ENCODE results near the gene ZNF655. TPM values are rescaled to one million over a fixed set of nuclear protein-coding genes. Genes with fewer than 3 reads are reported as not detected.

The ZNF655 gene
- total and polyA plus RNA-seq, 4 donors, result 41.3 to 138 (median 61.2) TPM

- peaks cover 0 to 8% (median 6%) of the 10 kb centered on the region in 5 donors for H3K4me1 ChIP-seq (ENCODE audit: control insufficient read depth in 5 of 5, insufficient read depth in 5 of 5, low read length in 5 of 5)
- no peak for DNase-seq
- no peak for TF ChIP-seq CTCF (IDR thresholded peaks at IDR 0.05; ENCODE audit: control extremely low read depth, extremely low read depth)
- no peaks in the 10 kb centered on the region for H3K27me3 ChIP-seq (ENCODE audit: control insufficient read depth in 3 of 3, insufficient read depth in 3 of 3, low read length in 2 of 3)
- no peak overlapping the region for H3K9ac ChIP-seq (ENCODE audit: insufficient read depth in 1 of 2, low read length in 2 of 2)
- 94 to 95% methylated on average over 18 of the region's 18 CpGs for WGBS, 2 donors
- H3K36me3 ChIP-seq (ENCODE audit: control insufficient read depth in 4 of 4, insufficient read depth in 4 of 4, low read length in 4 of 4), result peaks cover 31 to 51% (median 39%) of the 10 kb centered on the region in 4 donors
- no peaks in the 10 kb centered on the region for H3K9me3 ChIP-seq (ENCODE audit: control insufficient read depth in 4 of 4, insufficient read depth in 3 of 4, low read length in 3 of 4)
- H3K27ac ChIP-seq (ENCODE audit: low read depth in 1 of 2, low read length in 1 of 2), result no peak overlapping the region
- no peak for ATAC-seq (ENCODE audit: insufficient read depth, low FRiP score)
- no peak overlapping the region for H3K4me3 ChIP-seq
These were observed 61.2 kb downstream of the ZNF655 start for GRCh38 chr7:99619571-99620130.

GRCh38 chr7:99621271-99621670, 62.8 kb downstream of the ZNF655 start:
- Histone ChIP-seq H3K9ac (ENCODE audit: insufficient read depth in 1 of 2, low read length in 2 of 2) (no peak overlapping the region), H3K27me3 (ENCODE audit: control insufficient read depth in 3 of 3, insufficient read depth in 3 of 3, low read length in 2 of 3) (no peaks in the 10 kb centered on the region), H3K36me3 (ENCODE audit: control insufficient read depth in 4 of 4, insufficient read depth in 4 of 4, low read length in 4 of 4) (peaks cover 39 to 66% (median 50%) of the 10 kb centered on the region in 4 donors), H3K4me1 (ENCODE audit: control insufficient read depth in 5 of 5, insufficient read depth in 5 of 5, low read length in 5 of 5) (peaks cover 0 to 8% (median 6%) of the 10 kb centered on the region in 5 donors), H3K9me3 (ENCODE audit: control insufficient read depth in 4 of 4, insufficient read depth in 3 of 4, low read length in 3 of 4) (no peaks in the 10 kb centered on the region), H3K27ac (ENCODE audit: low read depth in 1 of 2, low read length in 1 of 2) (no peak overlapping the region), H3K4me3 (no peak overlapping the region)
- WGBS, 2 donors, result 92 to 95% methylated on average over 5 of the region's 5 CpGs
- no peak for TF ChIP-seq CTCF (IDR thresholded peaks at IDR 0.05; ENCODE audit: control extremely low read depth, extremely low read depth)
- DNase-seq (no peak), ATAC-seq (ENCODE audit: insufficient read depth, low FRiP score) (no peak)

- Histone ChIP-seq H3K9ac (ENCODE audit: insufficient read depth in 1 of 2, low read length in 2 of 2) (no peak overlapping the region), H3K4me3 (no peak overlapping the region), H3K27me3 (ENCODE audit: control insufficient read depth in 3 of 3, insufficient read depth in 3 of 3, low read length in 2 of 3) (no peaks in the 10 kb centered on the region), H3K9me3 (ENCODE audit: control insufficient read depth in 4 of 4, insufficient read depth in 3 of 4, low read length in 3 of 4) (no peaks in the 10 kb centered on the region), H3K36me3 (ENCODE audit: control insufficient read depth in 4 of 4, insufficient read depth in 4 of 4, low read length in 4 of 4) (peaks cover 48 to 70% (median 55%) of the 10 kb centered on the region in 4 donors), H3K27ac (ENCODE audit: low read depth in 1 of 2, low read length in 1 of 2) (no peak overlapping the region), H3K4me1 (ENCODE audit: control insufficient read depth in 5 of 5, insufficient read depth in 5 of 5, low read length in 5 of 5) (peaks cover 0 to 4% (median 4%) of the 10 kb centered on the region in 5 donors)
- WGBS, 2 donors, result 93 to 94% methylated on average over 10 of the region's 10 CpGs
- ATAC-seq (ENCODE audit: insufficient read depth, low FRiP score) (no peak), DNase-seq (no peak)
- TF ChIP-seq CTCF (IDR thresholded peaks at IDR 0.05; ENCODE audit: control extremely low read depth, extremely low read depth), result no peak
These were observed 64.2 kb downstream of the ZNF655 start for GRCh38 chr7:99622596-99622995.
